Measurements from ENCODE around the gene GADL1.

- TF ChIP-seq CTCF (IDR thresholded peaks at IDR 0.05) (no peak), POLR2A (IDR thresholded peaks at IDR 0.05) (no peak)
Observed at GRCh38 chr3:30712991-30713390, 181.5 kb downstream of the GADL1 start.
